ENCODE measurements around the gene GRM4.
"Not testable (repeated sequence)": the region's sequence is repeated elsewhere in the genome, so short reads cannot be mapped to it uniquely, and the experiment has no call there.

The GRM4 gene

DNA sequence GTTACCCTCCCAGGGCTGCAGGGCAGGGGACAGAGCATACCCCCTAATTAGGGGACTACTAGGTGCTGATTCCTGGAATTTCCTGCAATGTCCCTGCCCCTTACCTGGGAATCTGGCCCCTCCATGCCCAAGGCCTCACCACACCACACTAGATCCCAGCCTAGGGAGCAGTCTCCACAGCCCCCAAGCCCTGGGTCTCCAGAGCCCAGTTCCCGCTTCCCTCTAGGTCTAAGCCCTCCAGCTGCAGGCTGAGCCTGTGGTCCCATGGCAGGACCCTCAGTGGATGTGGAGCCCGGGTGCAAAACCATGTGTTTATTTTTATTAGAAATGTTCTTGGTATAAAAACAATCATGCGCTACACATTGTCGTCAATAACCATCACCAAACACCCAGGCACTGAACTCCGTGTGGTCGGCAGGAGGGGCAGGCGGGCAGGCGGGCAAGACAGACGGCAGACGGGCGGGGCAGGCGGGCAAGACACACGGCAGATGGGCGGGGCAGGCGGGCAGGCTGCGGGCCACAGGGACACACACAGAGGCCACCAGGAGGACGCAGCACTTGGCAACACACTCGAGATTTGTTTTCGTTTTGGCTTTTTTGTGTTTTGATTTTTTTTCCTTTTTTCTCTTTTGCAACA lies 124.2 kb downstream of the GRM4 start:
- DNase-seq (ENCODE audit: low read depth): no peak

DNA sequence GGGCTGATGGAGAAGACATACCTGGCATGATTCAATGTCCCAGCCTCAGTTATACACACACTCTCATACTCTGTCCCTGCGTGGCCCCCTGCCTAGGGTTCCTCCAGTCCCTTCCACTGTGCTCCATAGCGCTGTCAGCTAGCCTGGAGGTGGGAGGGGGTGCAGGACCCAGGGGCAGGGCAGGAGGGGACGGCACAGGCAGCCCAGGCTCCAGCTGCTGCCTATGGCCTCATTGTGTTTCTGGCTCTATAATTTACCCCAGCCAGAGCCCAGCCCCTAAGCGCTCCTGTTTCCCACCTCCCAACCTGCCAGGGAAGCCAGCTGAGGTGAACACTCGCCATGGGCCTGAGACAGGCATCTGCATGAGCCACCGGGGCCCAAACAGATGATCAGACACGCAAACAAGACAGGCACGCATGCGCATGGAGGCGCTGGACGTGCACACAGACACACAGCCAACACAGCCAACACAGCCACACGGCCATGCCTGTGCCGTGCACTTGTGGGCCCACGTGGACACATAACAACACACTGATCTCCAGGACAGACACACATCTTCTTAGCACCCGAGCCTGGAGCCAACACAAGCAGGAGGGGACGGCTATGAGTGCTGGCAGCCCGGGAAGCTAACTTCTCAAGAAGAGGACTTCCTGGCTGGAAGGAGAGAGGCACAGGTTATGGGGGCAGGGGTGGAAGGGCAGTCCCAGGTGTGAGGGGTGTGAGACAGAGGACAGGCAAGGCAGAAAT lies 124.9 kb downstream of the GRM4 start:
- no peak for DNase-seq (ENCODE audit: low read depth)

DNA sequence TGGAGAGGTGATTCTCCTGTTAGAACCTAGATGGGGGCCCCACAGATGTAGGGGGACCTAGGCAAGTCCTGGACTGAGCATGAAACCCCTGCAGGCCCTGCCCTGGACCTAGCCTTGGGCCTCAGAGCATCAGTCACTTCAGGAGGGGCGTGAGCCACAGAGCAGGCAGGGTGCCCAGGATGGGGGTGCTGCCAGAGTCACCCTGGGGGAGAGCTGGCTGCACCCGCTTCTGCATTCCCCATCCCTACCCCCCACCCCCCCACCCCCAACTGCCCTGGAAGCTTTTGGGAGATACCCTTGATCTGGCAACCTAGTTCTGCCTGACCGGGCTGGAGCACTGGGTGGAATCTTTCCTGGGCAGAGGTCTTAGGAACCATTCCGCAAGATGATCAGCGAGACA lies 125.6 kb downstream of the GRM4 start:
- DNase-seq (ENCODE audit: low read depth): no peak

DNA sequence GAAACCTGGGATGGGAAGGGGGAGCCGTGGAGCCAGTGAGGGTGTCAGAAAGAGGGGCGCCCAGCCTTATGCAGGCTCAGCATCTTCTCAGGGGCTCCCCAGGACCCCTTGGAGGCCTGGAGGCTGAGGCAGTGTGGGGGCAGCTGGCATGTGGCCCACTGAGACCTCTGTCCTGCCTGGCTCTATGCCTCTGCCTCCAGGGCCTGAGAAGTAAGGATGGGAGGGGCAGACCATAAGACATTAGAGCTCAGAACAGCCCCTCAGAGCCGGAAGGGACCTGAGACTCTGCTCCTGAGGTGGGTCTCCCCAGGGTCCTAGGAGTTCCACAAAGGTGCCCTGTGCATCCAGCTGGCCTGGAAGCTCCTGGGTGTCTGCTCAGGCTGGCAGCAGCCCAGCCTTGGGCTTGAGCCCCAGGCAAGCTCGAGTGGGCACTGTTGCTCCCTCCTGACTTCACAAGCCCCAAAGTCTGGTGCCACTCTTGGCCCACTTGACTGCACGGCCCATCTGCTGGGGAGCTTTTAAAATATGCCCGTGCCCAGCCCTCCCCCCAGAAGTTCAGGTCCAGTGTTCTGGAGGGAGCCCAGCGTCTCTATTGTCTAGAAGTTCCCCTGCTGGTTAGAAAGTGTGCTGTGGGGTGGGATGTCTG lies 126.8 kb downstream of the GRM4 start:
- no peak for DNase-seq (ENCODE audit: low read depth)

DNA sequence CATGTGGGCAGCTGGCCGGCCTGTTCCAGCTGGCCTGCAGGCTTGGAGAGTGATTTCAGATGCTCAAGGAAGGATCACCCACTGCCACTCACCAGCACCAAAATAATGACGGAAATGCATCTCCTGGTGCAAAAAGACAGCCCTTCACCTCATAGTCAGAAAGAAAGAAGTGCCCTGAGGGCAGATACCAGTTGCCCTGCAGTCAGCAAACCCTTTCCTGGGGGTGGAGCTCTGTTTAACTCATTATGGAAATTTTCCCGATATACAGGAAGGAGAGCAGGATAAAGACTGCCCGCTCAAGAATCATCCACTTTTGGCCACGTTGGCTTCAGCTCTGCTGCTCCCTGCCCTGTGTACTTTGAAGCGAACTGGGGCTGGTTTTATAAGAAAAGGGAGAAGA lies 127.9 kb downstream of the GRM4 start:
- DNase-seq (ENCODE audit: low read depth): no peak

DNA sequence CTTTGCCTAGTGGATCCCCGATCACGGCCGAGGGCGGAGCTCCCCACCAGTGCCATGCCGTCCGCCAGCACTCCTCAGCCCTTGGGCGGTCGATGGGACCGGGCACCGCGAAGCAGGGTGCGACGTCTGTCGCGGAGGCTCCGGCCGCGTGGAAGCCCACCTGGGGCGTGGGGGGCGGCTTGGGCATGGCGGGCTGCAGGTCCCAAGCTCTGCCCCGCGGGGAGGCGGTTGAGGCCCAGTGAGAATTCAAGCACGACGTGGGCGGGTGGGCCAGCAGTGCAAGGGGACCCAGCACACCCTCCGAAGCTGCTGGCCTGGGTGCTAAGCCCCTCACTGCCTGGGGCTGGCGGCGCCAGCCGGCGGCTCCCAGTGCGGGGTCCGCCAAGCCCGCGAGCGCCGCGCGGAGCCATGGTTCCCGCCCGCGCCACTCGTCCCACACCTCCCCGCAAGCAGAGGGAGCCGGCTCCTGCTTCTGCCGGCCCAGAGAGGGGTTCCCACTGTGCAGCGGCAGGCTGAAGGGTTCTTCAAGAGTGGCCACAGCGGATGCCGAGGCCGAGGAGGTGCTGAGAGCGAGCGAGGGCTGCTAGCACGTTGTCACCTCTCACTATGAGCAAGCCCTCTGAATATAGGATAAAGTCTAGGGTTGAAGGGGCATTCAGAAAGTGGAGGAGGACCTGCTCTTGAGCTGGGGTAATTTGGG lies 128.6 kb downstream of the GRM4 start:
- DNase-seq (ENCODE audit: low read depth): no peak

DNA sequence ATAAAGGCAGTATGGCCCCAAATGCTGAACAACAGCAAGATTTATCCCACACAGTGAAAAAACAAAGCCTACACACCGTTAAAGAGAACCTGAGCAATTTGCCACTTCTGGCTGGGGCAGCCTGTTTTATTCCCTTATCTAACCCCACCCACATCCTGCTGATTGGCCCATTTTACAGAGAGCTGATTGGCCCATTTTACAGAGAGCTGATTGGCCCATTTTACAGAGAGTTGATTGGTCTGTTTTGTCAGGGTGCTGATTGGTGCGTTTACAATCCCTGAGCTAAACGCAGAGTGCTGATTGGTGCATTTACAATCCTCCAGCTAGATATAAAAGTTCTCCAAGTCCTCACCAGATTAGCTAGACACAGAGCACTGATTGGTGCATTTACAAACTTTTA lies 129.3 kb downstream of the GRM4 start:
- DNase-seq (ENCODE audit: low read depth): not testable (repeated sequence)

DNA sequence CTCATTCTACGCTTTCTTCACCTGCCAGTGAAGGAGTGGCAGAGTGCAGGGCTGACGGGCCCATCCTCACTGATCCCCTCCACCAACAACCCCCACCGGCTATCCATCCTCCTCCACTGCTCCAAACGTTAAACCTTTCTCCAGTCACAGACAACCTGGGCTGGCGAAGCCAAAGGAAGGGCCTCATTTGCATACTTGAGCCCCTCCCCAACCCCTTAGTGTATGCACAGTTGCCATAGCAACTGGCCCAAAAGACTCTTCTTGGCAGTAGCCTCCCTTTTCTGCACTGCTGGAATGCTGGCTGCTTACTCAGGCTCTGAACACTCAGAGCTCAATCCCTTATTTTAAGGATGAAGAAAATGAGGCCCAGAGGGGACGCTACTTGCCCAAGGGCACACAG lies 130.3 kb downstream of the GRM4 start:
- DNase-seq (ENCODE audit: low read depth): no peak

DNA sequence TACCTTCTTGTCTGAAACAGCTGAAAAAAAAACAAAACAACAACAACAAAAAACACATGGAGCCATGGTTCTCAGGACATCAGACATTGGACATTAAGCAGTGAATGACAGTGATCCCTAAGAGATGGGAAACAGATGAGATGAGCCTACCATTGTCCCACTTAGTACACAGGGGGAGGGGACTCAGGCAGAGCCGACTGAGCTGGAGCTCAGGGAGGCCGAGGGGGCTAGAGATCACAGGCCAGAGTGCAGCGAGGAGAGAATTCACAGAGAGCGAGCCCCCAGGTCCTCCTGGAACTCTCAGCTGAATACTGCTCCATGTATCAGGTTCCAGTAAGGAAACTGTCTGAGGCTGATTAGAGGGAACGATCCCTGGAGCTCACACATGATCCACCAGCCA lies 134.6 kb downstream of the GRM4 start:
- no peak for DNase-seq (ENCODE audit: low read depth)

DNA sequence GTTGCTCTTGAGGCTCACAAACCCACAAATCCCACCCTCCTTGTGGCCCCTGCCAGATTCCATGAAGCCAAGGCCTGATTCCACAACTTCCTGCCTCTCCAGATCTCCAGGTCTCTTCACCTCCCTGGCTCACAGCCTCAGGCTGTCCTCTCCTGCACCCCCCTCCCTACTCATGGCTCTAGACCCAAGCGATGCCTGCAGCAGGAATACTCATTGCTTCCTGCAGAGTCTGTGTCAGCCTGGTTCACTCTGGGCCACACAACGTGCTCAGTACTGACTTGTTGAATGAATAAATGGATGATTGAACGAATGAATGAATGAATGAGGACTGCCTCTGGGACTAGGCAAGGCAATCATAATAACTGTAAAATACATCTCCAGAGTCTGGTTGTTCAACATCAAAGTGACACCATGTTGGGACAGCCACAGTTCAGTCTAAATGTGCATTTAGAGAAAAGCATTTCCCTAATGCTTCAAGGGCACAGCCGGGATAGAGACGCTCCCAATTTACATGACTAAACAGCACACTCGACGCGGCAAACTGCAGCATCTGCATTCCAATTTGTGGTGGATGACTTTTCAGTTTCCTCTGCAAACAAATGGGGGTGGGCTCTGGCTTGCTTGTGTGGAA lies 139.9 kb downstream of the GRM4 start:
- no peak for DNase-seq (ENCODE audit: low read depth)

DNA sequence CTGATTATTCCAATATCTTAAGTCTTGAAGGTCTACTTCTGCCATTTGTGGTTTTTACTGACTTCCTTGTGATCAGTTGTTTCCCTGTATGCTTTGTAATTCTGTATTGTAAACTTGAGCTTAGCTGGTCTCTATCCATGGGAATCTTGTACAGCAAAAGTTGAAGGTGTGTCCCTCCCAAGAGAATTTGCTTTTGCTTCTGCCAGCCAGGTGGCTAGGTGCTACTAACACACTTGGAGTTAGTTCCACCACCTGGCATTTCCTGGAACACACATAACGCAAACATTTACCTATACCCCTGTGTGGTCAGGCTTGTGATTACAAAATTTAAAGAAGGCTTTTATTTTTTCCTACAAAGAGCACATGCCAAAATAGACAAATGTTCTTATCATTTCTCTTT lies 141.2 kb downstream of the GRM4 start:
- DNase-seq (ENCODE audit: low read depth): no peak

DNA sequence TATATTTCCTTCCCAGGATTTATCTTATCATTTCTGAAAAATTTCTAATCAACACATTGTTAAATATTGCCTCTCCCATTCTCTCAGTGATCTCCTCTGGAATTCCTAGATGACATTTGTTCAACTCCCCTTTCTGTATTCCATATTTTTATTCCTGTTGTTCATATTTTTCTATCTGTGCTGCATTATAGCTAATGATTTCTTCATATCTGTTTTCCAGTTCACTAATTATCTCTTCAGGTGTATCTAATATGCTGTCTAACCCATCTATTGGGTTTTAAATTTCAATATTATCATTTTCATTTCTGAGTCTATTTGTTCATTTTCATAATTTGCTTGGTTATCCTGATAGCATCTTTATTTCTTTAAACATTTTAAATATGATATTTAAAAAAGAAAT lies 141.9 kb downstream of the GRM4 start:
- no peak for DNase-seq (ENCODE audit: low read depth)

DNA sequence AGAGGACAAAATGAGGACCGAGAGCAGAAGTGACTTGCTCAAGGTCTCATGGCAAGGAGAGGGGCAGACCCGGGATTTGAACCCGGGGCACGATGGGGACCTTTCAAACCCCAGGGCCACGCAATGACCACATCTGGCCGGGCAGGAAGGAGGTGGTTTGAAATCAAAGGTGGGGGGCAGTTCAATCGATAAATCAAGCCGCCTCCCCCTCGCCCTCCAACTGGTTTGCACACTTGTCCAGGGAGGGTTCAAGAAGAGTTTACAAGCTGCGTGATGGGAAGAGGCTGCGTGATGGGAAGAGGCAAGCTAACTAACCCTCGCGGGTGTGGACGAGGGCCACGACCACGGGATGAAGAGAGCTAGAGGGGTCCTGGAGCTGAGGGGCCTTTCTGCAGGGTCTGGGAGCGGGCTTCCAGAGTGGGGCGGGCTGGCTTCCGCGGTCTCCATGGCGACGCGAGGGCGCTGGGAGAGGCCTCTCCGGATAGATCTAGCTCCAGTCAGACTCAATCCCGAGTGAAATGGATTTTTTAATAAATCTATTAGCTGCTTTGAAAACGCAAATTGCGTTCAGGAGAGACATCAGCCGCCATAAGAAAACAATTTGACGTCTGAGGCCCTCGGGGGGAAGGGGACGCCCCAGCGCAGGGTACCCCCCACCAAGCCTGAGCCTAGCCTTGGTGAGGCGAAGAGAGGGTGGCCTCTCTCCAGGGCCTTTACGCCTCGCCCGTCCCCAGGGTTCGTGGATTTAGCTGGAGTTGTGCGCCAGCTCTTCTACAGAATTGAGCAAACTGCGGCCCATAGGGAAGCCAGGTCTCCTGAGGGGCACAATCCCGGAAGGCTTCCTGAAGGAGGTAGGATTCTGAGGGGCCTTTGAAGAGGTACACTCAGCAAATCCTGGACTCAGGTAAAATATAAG lies 143.9 kb downstream of the GRM4 start:
- DNase-seq (ENCODE audit: low read depth): no peak

DNA sequence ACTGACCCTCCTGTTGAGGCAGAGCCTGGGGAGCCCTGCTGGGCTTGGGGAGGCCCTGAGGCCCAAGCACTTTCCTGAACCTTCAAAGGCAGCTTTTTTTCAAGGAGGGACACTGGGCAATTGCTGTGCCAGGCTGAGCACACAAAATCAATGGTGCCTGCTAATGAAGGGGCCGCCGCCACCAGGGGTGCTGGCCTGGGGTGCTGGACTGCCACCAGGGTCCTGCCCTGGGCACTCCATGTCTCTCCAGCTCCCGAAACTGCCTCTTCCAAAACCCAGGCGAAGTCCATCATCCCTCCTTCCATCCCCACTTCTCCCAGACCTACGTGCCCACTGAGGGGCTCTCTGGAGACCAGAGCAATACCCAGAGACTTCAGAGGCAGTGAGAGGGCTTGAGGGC lies 145.6 kb downstream of the GRM4 start:
- no peak for DNase-seq (ENCODE audit: low read depth)

DNA sequence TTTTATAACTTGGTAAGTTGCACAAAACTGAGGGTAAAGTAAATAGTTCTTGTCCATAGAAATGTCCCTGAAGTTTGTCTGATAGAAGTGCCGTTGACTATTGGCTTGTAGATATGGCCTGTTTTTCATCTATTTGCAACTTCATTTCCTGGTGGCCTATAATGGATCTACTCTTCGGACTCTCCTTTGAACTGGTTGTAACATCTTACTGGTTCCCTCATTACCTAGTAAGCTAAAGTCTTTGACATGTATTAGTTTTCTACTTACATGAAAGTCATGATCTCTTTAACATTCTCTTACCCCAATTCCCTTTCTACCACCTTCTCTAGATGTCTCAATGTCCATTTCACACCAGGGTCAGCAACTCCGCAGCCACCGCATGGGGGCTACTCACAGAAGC lies 146.3 kb downstream of the GRM4 start:
- DNase-seq (ENCODE audit: low read depth): no peak

DNA sequence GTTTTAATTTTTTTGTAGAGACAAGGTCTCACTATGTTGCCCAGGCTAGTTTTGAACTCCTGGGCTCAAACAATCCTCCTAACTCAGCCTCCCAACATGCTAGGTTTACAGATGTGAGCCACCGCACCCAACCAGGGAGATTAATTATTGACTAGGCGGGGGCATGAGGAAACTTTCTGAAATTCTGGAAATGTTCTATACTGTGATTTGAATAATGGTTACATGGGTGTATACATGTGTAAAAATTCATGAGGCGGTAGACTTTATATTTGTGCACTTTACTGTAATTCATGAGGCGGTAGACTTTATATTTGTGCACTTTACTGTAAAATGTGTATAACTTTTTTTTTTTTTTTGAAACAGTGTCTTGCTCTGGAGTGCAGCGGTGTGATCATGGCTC lies 147.2 kb downstream of the GRM4 start:
- DNase-seq (ENCODE audit: low read depth): no peak

DNA sequence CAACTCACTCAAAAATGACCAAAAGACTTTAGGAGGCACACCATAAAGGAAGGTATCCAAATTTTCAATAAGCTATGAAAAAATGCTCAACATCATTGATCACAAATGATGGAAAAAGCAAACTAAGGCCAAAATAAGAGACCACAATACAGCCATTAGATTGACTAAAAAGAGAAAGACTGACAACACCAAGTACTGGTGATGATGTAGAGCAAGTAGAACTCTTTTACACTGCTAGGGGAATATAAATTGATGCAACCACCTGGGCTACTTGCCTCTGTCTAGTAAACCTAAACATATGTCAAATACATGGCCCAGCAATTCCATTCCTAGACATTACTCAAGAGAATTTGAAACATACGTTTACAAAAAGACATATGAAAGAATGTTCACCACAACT lies 148.6 kb downstream of the GRM4 start:
- no peak for DNase-seq (ENCODE audit: low read depth)

DNA sequence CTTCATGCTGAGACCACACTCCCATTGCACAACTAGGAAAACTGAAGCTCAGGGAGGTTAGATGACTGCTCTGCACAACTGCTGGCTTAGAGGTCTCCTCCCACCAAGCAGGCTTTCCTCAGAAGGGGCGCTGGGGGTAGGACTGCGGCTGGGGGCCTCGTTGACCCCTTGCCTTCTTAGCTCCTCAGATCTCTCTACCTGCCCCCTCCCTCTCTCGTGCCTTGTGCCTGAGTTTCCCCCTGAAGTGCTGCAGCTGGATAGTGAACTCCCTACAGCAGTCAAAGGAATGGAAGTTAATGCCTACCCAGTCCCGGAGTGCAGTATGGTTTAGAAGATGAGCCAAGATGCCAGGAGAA lies 149.8 kb downstream of the GRM4 start:
- DNase-seq (ENCODE audit: low read depth): no peak

DNA sequence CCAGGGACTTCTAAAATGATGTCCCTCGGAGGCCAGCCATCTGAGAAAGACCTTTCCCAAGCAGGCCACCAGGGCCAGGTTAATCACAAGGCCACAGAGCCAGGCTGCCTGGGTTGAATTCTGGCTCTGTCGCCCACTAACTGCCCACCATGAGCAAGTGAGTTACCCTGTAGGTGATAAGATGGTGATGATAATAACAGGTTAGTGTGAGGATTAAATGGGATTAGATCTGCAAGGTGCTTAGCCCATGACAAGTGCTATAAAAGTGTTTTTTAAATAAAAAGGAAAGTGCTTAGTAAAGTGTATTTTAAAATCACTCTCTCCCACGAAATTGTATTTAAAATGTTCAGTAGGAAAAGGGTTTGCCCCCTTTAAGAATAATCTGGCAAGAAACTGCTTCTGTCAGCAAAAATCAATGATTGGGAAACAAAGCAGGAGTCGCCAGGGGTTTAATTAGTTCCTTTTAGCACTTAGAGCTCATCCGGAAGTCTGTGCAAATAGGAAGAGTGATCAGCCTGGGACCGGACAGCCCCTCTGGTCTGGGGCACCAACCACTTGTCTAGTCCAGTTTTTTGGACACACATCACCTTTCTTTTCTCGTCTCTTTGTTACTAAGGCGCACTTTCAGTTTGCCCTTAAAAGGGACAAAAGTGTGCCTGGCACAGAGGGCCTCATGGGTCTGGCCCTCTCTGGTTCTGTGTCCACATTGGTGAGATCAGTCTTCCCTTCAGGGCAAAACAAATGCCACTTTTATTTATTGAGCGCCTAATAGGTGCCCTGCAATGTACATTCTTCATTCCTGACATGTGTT lies 150.4 kb downstream of the GRM4 start:
- no peak for DNase-seq (ENCODE audit: low read depth)

DNA sequence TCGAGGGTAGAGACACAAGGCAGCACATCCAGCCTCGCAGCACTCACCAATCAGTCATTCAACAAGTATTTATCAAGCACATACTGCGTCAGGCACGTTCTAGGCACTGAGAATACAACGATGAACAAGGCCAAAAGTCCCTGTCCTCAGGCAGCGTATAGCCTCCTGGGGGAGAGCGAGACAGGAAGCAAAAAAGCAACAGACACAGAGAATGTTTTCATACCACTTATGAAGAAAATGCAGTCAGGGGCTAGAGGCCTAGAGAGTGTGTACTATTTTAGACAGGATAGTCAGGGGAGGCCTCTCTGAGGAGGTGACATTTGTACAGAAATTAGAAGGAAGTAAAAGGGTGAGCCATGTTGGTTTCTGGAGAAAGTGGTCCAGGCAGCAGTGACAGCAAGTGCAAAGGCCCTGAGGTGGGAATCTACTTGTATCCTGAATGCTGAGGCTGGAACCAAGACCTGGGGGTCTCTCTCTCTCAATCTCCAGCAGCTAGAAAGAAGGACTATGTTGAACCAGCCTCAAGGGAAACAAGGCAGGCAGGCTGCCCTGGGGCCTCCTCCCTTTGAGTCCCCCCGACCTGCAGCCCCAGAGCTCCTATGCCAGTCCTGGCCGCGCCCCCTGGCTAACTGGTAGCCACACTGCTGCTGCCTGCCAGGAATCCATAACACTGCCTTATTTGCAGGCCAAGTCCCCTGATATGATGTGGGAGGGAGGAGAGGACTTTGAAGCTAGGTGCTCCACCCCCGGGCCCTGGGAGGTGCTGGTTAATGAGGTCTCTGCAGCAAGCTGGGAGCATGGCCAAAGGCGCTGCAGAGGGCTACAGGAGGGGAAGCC lies 151.2 kb downstream of the GRM4 start:
- DNase-seq (ENCODE audit: low read depth): no peak

Measured in ELR (cell line).